H9 (cell line): ENCODE measurements around the gene GRHL3. TPM values are rescaled to one million over a fixed set of nuclear protein-coding genes. Genes with fewer than 3 reads are reported as not detected.

Experiments
- DNase-seq: peaks from one replicate; pipeline ENCODE4 v3.0.0-alpha.2; 2017
- H2AFZ ChIP-seq: one replicate; pipeline ENCODE4 v1.6.1; 2013; ENCODE audit warnings: mild to moderate bottlenecking, low read length, control low read depth, moderate library complexity
- H2AK5ac ChIP-seq: 2 replicates; pipeline ENCODE4 v1.6.1; 2013; ENCODE audit warnings: low read length, control low read depth, mixed read lengths; ENCODE audit not compliant: insufficient read length
- H2BK120ac ChIP-seq: one replicate; pipeline ENCODE4 v1.6.1; 2013; ENCODE audit warnings: low read depth, mild to moderate bottlenecking, low read length, control low read depth, inconsistent platforms; ENCODE audit not compliant: poor library complexity, severe bottlenecking
- H2BK12ac ChIP-seq: 2 replicates; pipeline ENCODE4 v1.6.1; 2013; ENCODE audit warnings: low read length, control low read depth, mixed read lengths, low read depth; ENCODE audit not compliant: insufficient read length
- H2BK15ac ChIP-seq: 2 replicates; pipeline ENCODE4 v1.6.1; 2013; ENCODE audit warnings: low read depth, low read length, control low read depth
- H2BK20ac ChIP-seq: one replicate; pipeline ENCODE4 v1.6.1; 2013; ENCODE audit warnings: low read depth, mild to moderate bottlenecking, low read length, control low read depth, inconsistent platforms; ENCODE audit not compliant: poor library complexity, severe bottlenecking
- H2BK5ac ChIP-seq: 2 replicates; pipeline ENCODE4 v1.6.1; 2013; ENCODE audit warnings: low read length, control low read depth, mixed read lengths; ENCODE audit not compliant: insufficient read length
- H3K14ac ChIP-seq: 2 replicates; pipeline ENCODE4 v1.6.1; 2013; ENCODE audit warnings: low read length, control low read depth; ENCODE audit not compliant: insufficient read depth
- H3K18ac ChIP-seq: 2 replicates; pipeline ENCODE4 v1.6.1; 2013; ENCODE audit warnings: low read depth, mild to moderate bottlenecking, mixed read lengths, low read length, control low read depth; ENCODE audit not compliant: insufficient read length
- H3K23ac ChIP-seq: 2 replicates; pipeline ENCODE4 v1.6.1; 2013; ENCODE audit warnings: low read length, control low read depth, mixed read lengths, low read depth; ENCODE audit not compliant: insufficient read length
- H3K23me2 ChIP-seq: 2 replicates; pipeline ENCODE4 v1.6.1; 2013; ENCODE audit warnings: low read depth, mild to moderate bottlenecking, mixed read lengths, low read length, control low read depth; ENCODE audit not compliant: insufficient read length, poor library complexity, severe bottlenecking
- H3K27ac ChIP-seq: 2 replicates; pipeline ENCODE4 v1.5.1; 2013; ENCODE audit warnings: low read length, control low read depth, mixed read lengths, low read depth; ENCODE audit not compliant: insufficient read length
- H3K27me3 ChIP-seq: 2 replicates; pipeline ENCODE4 v1.6.1; 2013; ENCODE audit warnings: low read length, control low read depth, inconsistent platforms; ENCODE audit not compliant: insufficient read depth
- H3K4ac ChIP-seq: 2 replicates; pipeline ENCODE4 v1.6.1; 2013; ENCODE audit warnings: low read depth, mild to moderate bottlenecking, control low read depth, inconsistent platforms, low read length, moderate library complexity
- H3K4me1 ChIP-seq: 2 replicates; pipeline ENCODE4 v1.6.1; 2013; ENCODE audit warnings: low read length, control low read depth, inconsistent platforms; ENCODE audit not compliant: insufficient read depth
- H3K4me2 ChIP-seq: 2 replicates; pipeline ENCODE4 v1.6.1; 2013; ENCODE audit warnings: low read length, control low read depth, mixed read lengths; ENCODE audit not compliant: insufficient read length, insufficient read depth
- H3K56ac ChIP-seq: 2 replicates; pipeline ENCODE4 v1.6.1; 2013; ENCODE audit warnings: low read depth, mild to moderate bottlenecking, mixed read lengths, low read length, control low read depth; ENCODE audit not compliant: insufficient read length
- H3K79me1 ChIP-seq: 2 replicates; pipeline ENCODE4 v1.6.1; 2013; ENCODE audit warnings: low read depth, mild to moderate bottlenecking, moderate library complexity, low read length, control low read depth, inconsistent platforms; ENCODE audit not compliant: insufficient read depth, poor library complexity, severe bottlenecking
- H3K79me2 ChIP-seq: 2 replicates; pipeline ENCODE4 v1.6.1; 2013; ENCODE audit warnings: low read length, control low read depth, inconsistent platforms; ENCODE audit not compliant: insufficient read depth
- H3K9ac ChIP-seq: 2 replicates; pipeline ENCODE4 v1.6.1; 2013; ENCODE audit warnings: low read length, control low read depth, mixed read lengths; ENCODE audit not compliant: insufficient read length; ENCODE audit errors: extremely low read depth
- H3K9me3 ChIP-seq: one replicate; pipeline ENCODE4 v1.6.1; 2013; ENCODE audit warnings: low read depth, low read length, inconsistent platforms; ENCODE audit not compliant: control insufficient read depth
- H3T11ph ChIP-seq: one replicate; pipeline ENCODE4 v1.6.1; 2013; ENCODE audit warnings: mild to moderate bottlenecking, low read length, control low read depth, inconsistent platforms
- H4K20me1 ChIP-seq: one replicate; pipeline ENCODE4 v1.6.1; 2013; ENCODE audit not compliant: control insufficient read depth, insufficient read length, insufficient read depth
- H4K5ac ChIP-seq: 2 replicates; pipeline ENCODE4 v1.6.1; 2013; ENCODE audit warnings: low read depth, mild to moderate bottlenecking, mixed read lengths, low read length, control low read depth; ENCODE audit not compliant: insufficient read length
- H4K8ac ChIP-seq: replicated peaks from 2 replicates; pipeline ENCODE4 v1.6.1; 2013; ENCODE audit warnings: low read length, control low read depth, mixed read lengths, low read depth; ENCODE audit not compliant: insufficient read length
- H4K91ac ChIP-seq: 2 replicates; pipeline ENCODE4 v1.6.1; 2013; ENCODE audit warnings: low read depth, mild to moderate bottlenecking, moderate library complexity, mixed read lengths, low read length, control low read depth; ENCODE audit not compliant: insufficient read length
- H3K27ac Mint-ChIP-seq, 3 experiments: 2 replicates in 2 of 3; 3 replicates in 1 of 3; pipeline ENCODE4 v1.8.0; 2020 to 2021; ENCODE audit warnings: mixed read lengths in 3 of 3, mild to moderate bottlenecking in 1 of 3, moderate library complexity in 1 of 3
- H3K27me3 Mint-ChIP-seq: 2 replicates; pipeline ENCODE4 v1.8.0; 2021; ENCODE audit warnings: low read depth, mild to moderate bottlenecking, moderate library complexity, mixed read lengths
- H3K36me3 Mint-ChIP-seq, 3 experiments: 2 replicates in 2 of 3; 3 replicates in 1 of 3; pipeline ENCODE4 v1.8.0; 2020 to 2021; ENCODE audit warnings: low read depth in 3 of 3, mixed read lengths in 3 of 3; ENCODE audit not compliant: insufficient read depth in 1 of 3
- H3K4me1 Mint-ChIP-seq, 2 experiments: 2 replicates each; pipeline ENCODE4 v1.8.0; 2020; ENCODE audit warnings: mixed read lengths in 2 of 2
- H3K4me3 Mint-ChIP-seq, 2 experiments: 2 replicates in 1 of 2; 3 replicates in 1 of 2; pipeline ENCODE4 v1.8.0; 2020 to 2021; ENCODE audit warnings: mild to moderate bottlenecking in 2 of 2, mixed read lengths in 2 of 2, moderate library complexity in 1 of 2
- H3K9me3 Mint-ChIP-seq, 2 experiments: 2 replicates in 1 of 2; 3 replicates in 1 of 2; pipeline ENCODE4 v1.8.0; 2020; ENCODE audit warnings: mild to moderate bottlenecking in 2 of 2, mixed read lengths in 2 of 2, moderate library complexity in 1 of 2
- CTCF ChIP-seq: fragments of 200-600 bp; sonication (generic); conservative IDR thresholded peaks from 3 replicates; pipeline ENCODE4 v1.8.0; 2021; ENCODE audit warnings: antibody characterized with exemption, mild to moderate bottlenecking
- WGBS: extraction: QIAGEN DNeasy Blood & Tissue Kit; methylation state at CpG from one replicate; pipeline ENCODE4 v1.1.7; 2013; ENCODE audit warnings: missing lambda C conversion rate, low lambda C conversion rate, mixed read lengths; ENCODE audit not compliant: insufficient read length; ENCODE audit errors: extremely low coverage; 5-methylcytosine and 5-hydroxymethylcytosine counted together
- total RNA-seq: library from RNA; stranded (reverse); gene quantifications from 2 replicates; pipeline ENCODE4 v1.2.1, GENCODE V29; 2021

Gene GRHL3
- total RNA-seq, 1 experiment from 2014 or later = 3.5 TPM

- Histone ChIP-seq H3K27ac (no peak overlapping the region), H3K14ac (no peak overlapping the region), H3K18ac (no peak overlapping the region), H4K20me1 (no peaks in the 10 kb centered on the region), H3K4me2 (no peak overlapping the region), H3T11ph (no peak overlapping the region), H3K23me2 (no peaks in the 10 kb centered on the region), H3K4me1 (no peaks in the 10 kb centered on the region), H3K9ac (no peak overlapping the region), H4K91ac (no peak overlapping the region), H4K8ac (no peak overlapping the region), H2AFZ (no peak overlapping the region), H2BK5ac (no peak overlapping the region), H2BK12ac (no peak overlapping the region), H3K27me3 (no peaks in the 10 kb centered on the region; the same call in 1 of the 2 replicates), H3K23ac (no peak overlapping the region), H2BK120ac (no peak overlapping the region), H4K5ac (no peak overlapping the region), H3K79me1 (no peaks in the 10 kb centered on the region), H3K56ac (no peak overlapping the region), H2BK20ac (no peak overlapping the region), H2AK5ac (no peak overlapping the region), H3K79me2 (no peaks in the 10 kb centered on the region), H2BK15ac (no peak overlapping the region), H3K9me3 (no peaks in the 10 kb centered on the region), H3K4ac (no peak overlapping the region)
- peaks cover 0 to 6% of the 10 kb centered on the region in 2 experiments; a peak in 2 of 4 replicates for H3K4me1 Mint-ChIP-seq
- no CpG with 5 or more reads among the region's 5 CpGs for WGBS
- H3K4me3 Mint-ChIP-seq = no peak overlapping the region
- H3K27ac Mint-ChIP-seq = no peak overlapping the region
- peaks cover 3% of the 10 kb centered on the region; the same call in 1 of the 2 replicates for H3K27me3 Mint-ChIP-seq
- DNase-seq = no peak
- H3K36me3 Mint-ChIP-seq = no peaks in the 10 kb centered on the region
- H3K9me3 Mint-ChIP-seq = peaks cover 0 to 3% of the 10 kb centered on the region in 2 experiments; a peak in 2 of 5 replicates
- TF ChIP-seq CTCF = no peak
Observed at GRCh38 chr1:24279590-24280232, 39.4 kb upstream of the GRHL3 start.
